ENCODE measurements around the gene MED8. TPM values are rescaled to one million over a fixed set of nuclear protein-coding genes. Genes with fewer than 3 reads are reported as not detected.
A peak's percentile ranks its signal among the peaks of the same experiment; 100 is the strongest.
"Not testable (repeated sequence)": the region's sequence is repeated elsewhere in the genome, so short reads cannot be mapped to it uniquely, and the experiment has no call there.

Gene MED8
- total RNA-seq, 3 donors from 2014 or later: 35.8 to 39.6 (median 38.3) TPM

GRCh38 chr1:43372172-43372571 is 17.4 kb downstream of the MED8 start:
- ATAC-seq (no peak), DNase-seq (no peak)
- TF ChIP-seq CTCF (IDR thresholded peaks at IDR 0.05): no peak
- H3K4me1 ChIP-seq (ENCODE audit: low read depth): peaks cover 10% of the 10 kb centered on the region
- H3K36me3 ChIP-seq (ENCODE audit: low read depth): no peaks in the 10 kb centered on the region
- H3K9me3 ChIP-seq: no peaks in the 10 kb centered on the region
- H3K4me3 ChIP-seq: no peak overlapping the region
- intact Hi-C loops (cut with DNase I, micrococcal nuclease): no loop called here

GRCh38 chr1:43370564-43370963 is 19.0 kb downstream of the MED8 start:
- Histone ChIP-seq H3K4me3 (no peak overlapping the region), H3K9me3 (no peaks in the 10 kb centered on the region), H3K36me3 (ENCODE audit: low read depth) (no peaks in the 10 kb centered on the region), H3K4me1 (ENCODE audit: low read depth) (peaks cover 25% of the 10 kb centered on the region)
- intact Hi-C loops (cut with DNase I, micrococcal nuclease): no loop called here
- ATAC-seq (no peak), DNase-seq (no peak)
- no peak for TF ChIP-seq CTCF (IDR thresholded peaks at IDR 0.05)

GRCh38 chr1:43369779-43370178 is 19.8 kb downstream of the MED8 start:
- peaks cover 28% of the 10 kb centered on the region for H3K4me1 ChIP-seq (ENCODE audit: low read depth)
- ATAC-seq; H3K4me3 ChIP-seq; intact Hi-C loops (cut with DNase I, micrococcal nuclease); H3K9me3 ChIP-seq; H3K36me3 ChIP-seq (ENCODE audit: low read depth); DNase-seq: not testable (repeated sequence)

- H3K36me3 ChIP-seq (ENCODE audit: low read depth): no peaks in the 10 kb centered on the region
- no peaks in the 10 kb centered on the region for H3K9me3 ChIP-seq
- peak overlapping the region; percentile 50 for H3K4me3 ChIP-seq
- ATAC-seq: no peak
- H3K4me1 ChIP-seq (ENCODE audit: low read depth): peaks cover 34% of the 10 kb centered on the region
- TF ChIP-seq CTCF (IDR thresholded peaks at IDR 0.05): no peak
- peak in 2 of 3 donors; percentile 33 to 39 for DNase-seq
- intact Hi-C loops (cut with DNase I, micrococcal nuclease): no loop called here
Observed at GRCh38 chr1:43368646-43369020, 21.0 kb downstream of the MED8 start.

GRCh38 chr1:43367904-43368645 is 21.5 kb downstream of the MED8 start, which contains the start of gene ELOVL1:
ELOVL1 (minus strand) TSS chr1:43368011; CDS start chr1:43365609, 2,402 bp downstream.
- intact Hi-C loops (cut with DNase I, micrococcal nuclease): no loop called here
- no peaks in the 10 kb centered on the region for H3K36me3 ChIP-seq (ENCODE audit: low read depth)
- ATAC-seq (peak; percentile 90), DNase-seq (peak; percentile 94 to 96 (median 96))
- peak within 1 kb of the TSS; percentile 50 for H3K4me3 ChIP-seq
- no peak for TF ChIP-seq CTCF (IDR thresholded peaks at IDR 0.05)
- peaks cover 37% of the 10 kb centered on the region for H3K4me1 ChIP-seq (ENCODE audit: low read depth)
- no peaks in the 10 kb centered on the region for H3K9me3 ChIP-seq

- no peaks in the 10 kb centered on the region for H3K36me3 ChIP-seq (ENCODE audit: low read depth)
- no peaks in the 10 kb centered on the region for H3K9me3 ChIP-seq
- peaks cover 37% of the 10 kb centered on the region for H3K4me1 ChIP-seq (ENCODE audit: low read depth)
- DNase-seq: peak; percentile 47 to 73 (median 69)
- ATAC-seq: peak; percentile 74
- TF ChIP-seq CTCF (IDR thresholded peaks at IDR 0.05): no peak
- peak overlapping the region; percentile 50 for H3K4me3 ChIP-seq
- intact Hi-C loops (cut with DNase I, micrococcal nuclease): no loop called here
Observed at GRCh38 chr1:43367026-43367903, 22.3 kb downstream of the MED8 start.
